SK-N-SH (cell line): Measurements from ENCODE around the gene CHPF. TPM values are rescaled to one million over a fixed set of nuclear protein-coding genes. Genes with fewer than 3 reads are reported as not detected.
A peak's percentile ranks its signal among the peaks of the same experiment; 100 is the strongest.

Experiments used
- CTCF ChIA-PET: fragments of 300-600, 350-600 bp; formaldehyde crosslinking; extraction: SDS; loops from one replicate; lab custom pipeline; 2021; lab: Yijun Ruan, JAX
- POLR2A ChIA-PET: fragments of 350-600 bp; sonication (Branson Sonifier 250); formaldehyde crosslinking; extraction: SDS; loops from one replicate; lab custom pipeline; 2020; ENCODE audit warnings: antibody characterized with exemption, inconsistent platforms; lab: Yijun Ruan, JAX
- DNase-seq: peaks from one replicate; pipeline ENCODE4 v3.0.0; 2012
- H2AFZ ChIP-seq: fragments of 200-600 bp; sonication (generic); 2 replicates; pipeline ENCODE4 v1.8.1; 2016; ENCODE audit warnings: antibody characterized with exemption, mild to moderate bottlenecking, low read depth
- H3F3A ChIP-seq: fragments of 200-600 bp; sonication (generic); replicated peaks from 2 replicates; pipeline ENCODE3; 2016; ENCODE audit warnings: antibody characterized with exemption, mild to moderate bottlenecking; ENCODE audit not compliant: insufficient read depth
- H3K27ac ChIP-seq, 2 experiments: fragments of 200-500 bp in 1 of 2; fragments of 200-600 bp in 1 of 2; sonication (Bioruptor generic) in 1 of 2; sonication (generic), shearing (Covaris generic) in 1 of 2; 2 replicates each; pipeline versions ENCODE4 v1.5.1 to v1.6.1; 2014 to 2016; ENCODE audit warnings: low read depth in 2 of 2, inconsistent platforms in 1 of 2, low read length in 1 of 2, mild to moderate bottlenecking in 1 of 2, mixed read lengths in 1 of 2
- H3K27me3 ChIP-seq: fragments of 200-600 bp; sonication (generic), shearing (Covaris generic); 2 replicates; pipeline ENCODE4 v1.6.1; 2016; ENCODE audit warnings: mixed run types; ENCODE audit not compliant: insufficient read depth
- H3K36me3 ChIP-seq, 2 experiments: fragments of 200-500 bp in 1 of 2; fragments of 200-600 bp in 1 of 2; sonication (Bioruptor generic) in 1 of 2; sonication (generic) in 1 of 2; replicated peaks in 1 of 2; 2 replicates each; pipeline versions ENCODE3 to v1.5.1; 2014 to 2016; ENCODE audit warnings: low read length in 1 of 2, mild to moderate bottlenecking in 1 of 2; ENCODE audit not compliant: insufficient read depth in 2 of 2, control insufficient read depth in 1 of 2
- H3K4me1 ChIP-seq, 2 experiments: fragments of 200-500 bp in 1 of 2; fragments of 200-600 bp in 1 of 2; sonication (Bioruptor generic) in 1 of 2; sonication (generic), shearing (Covaris generic) in 1 of 2; 2 replicates each; pipeline versions ENCODE4 v1.5.1 to v1.6.1; 2014 to 2016; ENCODE audit warnings: low read depth in 1 of 2, low read length in 1 of 2, mixed run types in 1 of 2; ENCODE audit not compliant: insufficient read depth in 2 of 2, control insufficient read depth in 1 of 2
- H3K4me2 ChIP-seq: fragments of 200-600 bp; sonication (generic), shearing (Covaris generic); 2 replicates; pipeline ENCODE4 v1.6.1; 2017; ENCODE audit warnings: mixed run types
- H3K4me3 ChIP-seq, 2 experiments: fragments of 200-500 bp in 1 of 2; fragments of 200-600 bp in 1 of 2; sonication (Bioruptor generic) in 1 of 2; sonication (generic), shearing (Covaris generic) in 1 of 2; 2 replicates each; pipeline versions ENCODE4 v1.5.1 to v1.8.1; 2014 to 2016; ENCODE audit warnings: low read depth in 2 of 2, inconsistent platforms in 1 of 2, low read length in 1 of 2, mild to moderate bottlenecking in 1 of 2, mixed read lengths in 1 of 2, moderate library complexity in 1 of 2
- H3K79me2 ChIP-seq: fragments of 200-600 bp; sonication (generic); 2 replicates; pipeline ENCODE4 v1.8.1; 2017; ENCODE audit warnings: mild to moderate bottlenecking; ENCODE audit not compliant: insufficient read depth
- H3K9ac ChIP-seq: fragments of 200-600 bp; sonication (generic); 2 replicates; pipeline ENCODE4 v1.6.1; 2017; ENCODE audit warnings: mixed run types
- H3K9me2 ChIP-seq: fragments of 200-600 bp; sonication (generic); 2 replicates; pipeline ENCODE4 v1.6.1; 2017; ENCODE audit warnings: mixed run types
- H3K9me3 ChIP-seq: fragments of 200-600 bp; sonication (generic); 2 replicates; pipeline ENCODE4 v1.6.1; 2017; ENCODE audit warnings: mixed run types, mild to moderate bottlenecking, moderate library complexity
- H4K20me1 ChIP-seq: fragments of 200-600 bp; sonication (generic); 2 replicates; pipeline ENCODE4 v1.6.1; 2017; ENCODE audit warnings: mild to moderate bottlenecking, mixed run types; ENCODE audit not compliant: insufficient read depth
- CHD2 ChIP-seq: fragments of 150-350 bp; IDR thresholded peaks from 2 replicates; pipeline ENCODE4 v1.6.1; 2018; ENCODE audit warnings: low read length; ENCODE audit not compliant: partially characterized antibody
- EP300 ChIP-seq, 2 experiments: IDR thresholded peaks; 2 replicates each; pipeline versions ENCODE4 v1.4.0 to v1.6.1; 2012; ENCODE audit warnings: borderline replicate concordance in 1 of 2, low read depth in 1 of 2, low read length in 1 of 2
- EZH2phosphoT487 ChIP-seq: fragments of 200-600 bp; sonication (generic); IDR thresholded peaks from 2 replicates; pipeline ENCODE4 v1.6.1; 2017; ENCODE audit warnings: low read depth, mixed run types, mild to moderate bottlenecking, antibody characterized with exemption, moderate library complexity, borderline replicate concordance
- GABPA ChIP-seq: IDR thresholded peaks from 2 replicates; pipeline ENCODE4 v1.4.0; 2012; ENCODE audit warnings: low read depth, mild to moderate bottlenecking
- MEF2A ChIP-seq: IDR thresholded peaks from 2 replicates; pipeline ENCODE4 v1.4.0; 2012; ENCODE audit warnings: low read depth, borderline replicate concordance
- NRF1 ChIP-seq: IDR thresholded peaks from 2 replicates; pipeline ENCODE4 v1.6.1; 2012; ENCODE audit warnings: low read depth, mild to moderate bottlenecking, low read length
- RAD21 ChIP-seq: IDR thresholded peaks from 2 replicates; pipeline ENCODE4 v1.6.1; 2012; ENCODE audit warnings: mild to moderate bottlenecking, low read length
- RFX5 ChIP-seq: IDR thresholded peaks from 2 replicates; pipeline ENCODE4 v1.6.1; 2012; ENCODE audit warnings: mild to moderate bottlenecking, improper control_type of control experiment, low read length
- SIN3A ChIP-seq: IDR thresholded peaks from 2 replicates; pipeline ENCODE4 v1.6.1; 2012; ENCODE audit warnings: low read depth, mild to moderate bottlenecking, low read length, moderate library complexity, borderline replicate concordance
- SMC3 ChIP-seq: IDR thresholded peaks from 2 replicates; pipeline ENCODE4 v1.6.1; 2012; ENCODE audit warnings: low read depth, low read length, improper control_type of control experiment
- YY1 ChIP-seq: IDR thresholded peaks from 2 replicates; pipeline ENCODE4 v1.4.0; 2012; ENCODE audit warnings: low read depth, mild to moderate bottlenecking
- WGBS: methylation state at CpG from one replicate; pipeline ENCODE4 v1.1.6; 2017; ENCODE audit warnings: low lambda C conversion rate; 5-methylcytosine and 5-hydroxymethylcytosine counted together
- polyA plus RNA-seq, 3 experiments: library from polyadenylated mRNA; depleted of rRNA; stranded (reverse); fragments of >200 nt; gene quantifications; 2 replicates each; pipeline ENCODE4 v1.2.3, GENCODE V29; 2012
- TF ChIP-seq, protein P1 (sequence below): IDR thresholded peaks from 2 replicates; pipeline ENCODE4 v1.4.0; 2012; ENCODE audit warnings: low read depth, borderline replicate concordance
- TF ChIP-seq, protein P2 (sequence below): fragments of 150-350 bp; IDR thresholded peaks from 2 replicates; pipeline ENCODE4 v1.6.1; 2016; ENCODE audit warnings: mild to moderate bottlenecking, low read depth, low read length
- TF ChIP-seq, protein P3 (sequence below): IDR thresholded peaks from 2 replicates; pipeline ENCODE4 v1.4.0; 2012; ENCODE audit warnings: low read depth, borderline replicate concordance
- TF ChIP-seq, protein P4 (sequence below): fragments of 150-350 bp; IDR thresholded peaks from 2 replicates; pipeline ENCODE4 v1.6.1; 2017; ENCODE audit warnings: antibody characterized with exemption, low read length, low read depth, borderline replicate concordance

The CHPF gene
- polyA plus RNA-seq, 1 of the 3 experiments (the other 2 are of a cell fraction) = 141 TPM

DNA sequence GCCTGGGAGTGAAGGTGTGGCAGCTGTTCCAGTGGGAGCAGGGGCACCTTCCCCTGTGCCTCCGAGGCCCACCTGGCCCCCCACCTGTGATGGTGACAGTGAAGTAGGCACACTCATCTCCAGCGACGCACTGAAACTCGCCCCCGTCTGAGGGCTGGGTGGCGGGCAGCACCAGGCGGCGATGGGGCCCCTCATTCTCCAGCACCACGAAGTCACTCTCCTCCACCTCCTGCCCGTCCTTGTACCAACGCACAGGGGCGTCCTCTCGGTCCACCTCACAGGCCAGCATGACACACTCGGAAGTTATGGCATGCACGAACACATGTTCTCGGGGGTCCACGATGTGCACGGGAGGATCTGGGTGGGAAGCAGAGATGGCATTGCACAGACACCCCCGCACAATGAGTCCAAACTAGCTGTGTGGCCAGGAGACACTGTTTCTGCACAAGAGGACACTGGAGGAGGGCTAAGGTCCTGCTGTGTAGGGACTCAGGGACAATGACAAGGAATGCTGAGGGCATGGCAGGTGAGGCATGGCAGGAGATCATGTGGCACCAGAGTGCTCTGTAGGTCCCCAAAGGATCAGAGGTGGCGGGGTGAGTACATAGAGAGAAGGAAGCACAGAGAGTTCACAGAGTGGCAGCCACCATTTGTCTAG, 19.8 kb upstream of the CHPF start:
- H3K4me1 ChIP-seq = peaks cover 0 to 10% of the 10 kb centered on the region in 2 experiments; a peak in 1 of 4 replicates
- CTCF ChIA-PET = interaction anchor here (1.2 to 7.5 kb wide), 3 partner anchors 14 to 79 kb away, joined by 3 to 107 read pairs (median 36); partner anchors contain the start of genes CHPF and TMEM198
- peaks cover 3 to 30% of the 10 kb centered on the region in 2 experiments for H3K36me3 ChIP-seq
- peak; percentile 4 for DNase-seq
- no peak overlapping the region for H3K9ac ChIP-seq
- no peak overlapping the region for H3K27ac ChIP-seq
- no peaks in the 10 kb centered on the region for H3K79me2 ChIP-seq
- no peaks in the 10 kb centered on the region for H3K9me3 ChIP-seq
- no peaks in the 10 kb centered on the region for H3K9me2 ChIP-seq
- no peaks in the 10 kb centered on the region for H3K27me3 ChIP-seq
- no peak overlapping the region for H3K4me3 ChIP-seq
- TF ChIP-seq, protein P1, sequence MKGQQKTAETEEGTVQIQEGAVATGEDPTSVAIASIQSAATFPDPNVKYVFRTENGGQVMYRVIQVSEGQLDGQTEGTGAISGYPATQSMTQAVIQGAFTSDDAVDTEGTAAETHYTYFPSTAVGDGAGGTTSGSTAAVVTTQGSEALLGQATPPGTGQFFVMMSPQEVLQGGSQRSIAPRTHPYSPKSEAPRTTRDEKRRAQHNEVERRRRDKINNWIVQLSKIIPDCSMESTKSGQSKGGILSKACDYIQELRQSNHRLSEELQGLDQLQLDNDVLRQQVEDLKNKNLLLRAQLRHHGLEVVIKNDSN = no peak
- POLR2A ChIA-PET = interaction anchor here (3.6 kb wide), 1 partner anchor 11 kb away, joined by 18 read pairs; no protein-coding TSS in a partner anchor
- 94% methylated on average over 20 of the region's 20 CpGs for WGBS
- no peak overlapping the region for H3K4me2 ChIP-seq
- H2AFZ ChIP-seq = no peak overlapping the region
- no peaks in the 10 kb centered on the region for H4K20me1 ChIP-seq
- peaks cover 2% of the 10 kb centered on the region for H3F3A ChIP-seq

DNA sequence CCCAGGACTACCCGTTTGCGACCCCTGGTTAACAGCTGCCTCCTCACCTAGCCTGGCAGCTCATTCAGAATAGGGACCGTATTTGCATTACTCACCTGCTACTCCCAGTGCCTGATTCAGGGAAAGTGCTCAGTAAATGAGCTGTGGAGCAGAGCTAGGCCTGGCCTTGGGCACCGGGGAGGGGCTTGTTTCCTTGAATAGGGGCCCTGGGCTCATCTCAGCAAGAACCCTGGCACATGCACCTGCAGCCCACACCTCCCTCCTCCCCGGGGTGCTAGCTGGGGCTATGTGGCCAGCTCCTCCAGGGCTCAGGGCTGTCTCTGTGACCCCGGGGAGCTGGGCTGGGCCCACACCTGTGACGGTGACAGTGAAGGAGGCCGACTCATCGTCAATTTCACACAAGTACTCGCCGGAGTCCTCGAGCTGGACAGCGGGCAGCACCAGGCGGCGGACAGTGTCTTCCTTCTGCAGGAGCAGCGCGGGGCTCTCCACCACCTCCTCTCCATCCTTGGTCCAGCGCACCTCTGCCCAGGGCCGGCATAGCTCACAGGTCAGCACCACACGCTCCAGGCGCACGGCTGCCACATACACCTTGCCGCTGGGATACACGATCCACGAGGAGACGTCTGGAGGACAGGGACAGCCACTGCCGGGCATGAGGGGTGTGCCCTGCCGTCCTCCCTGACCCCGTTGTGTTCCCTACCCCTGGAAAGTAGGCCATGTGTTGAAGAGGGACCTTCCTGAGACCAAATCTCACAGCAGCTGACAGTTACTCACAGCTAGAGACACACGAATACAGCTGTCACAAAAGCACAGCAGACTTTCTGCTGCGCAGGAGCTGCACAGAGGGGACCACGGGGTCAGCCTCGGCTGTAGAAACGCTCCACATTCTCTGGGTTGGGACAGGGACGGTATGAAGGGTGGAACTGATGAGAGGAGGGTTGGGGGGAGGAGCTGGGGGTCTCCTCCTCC, 18.7 kb upstream of the CHPF start:
- ChIA-PET CTCF (interaction anchor here (0.7 to 7.5 kb wide), 11 partner anchors 8 to 159 kb away, joined by 3 to 107 read pairs (median 6); partner anchors contain the start of genes CHPF, STK11IP and TMEM198), POLR2A (interaction anchor here (1.5 to 3.6 kb wide), 3 partner anchors 9 to 67 kb away, joined by 3 to 18 read pairs (median 10); partner anchors contain the start of gene OBSL1)
- Histone ChIP-seq H3K9me3 (no peaks in the 10 kb centered on the region), H3K27me3 (no peaks in the 10 kb centered on the region), H3K4me3 (no peak overlapping the region), H2AFZ (no peak overlapping the region), H3K27ac (no peak overlapping the region), H3K9me2 (no peaks in the 10 kb centered on the region), H3K4me2 (no peak overlapping the region), H3K9ac (no peak overlapping the region), H3K79me2 (no peaks in the 10 kb centered on the region), H4K20me1 (no peaks in the 10 kb centered on the region), H3K4me1 (peaks cover 0 to 10% of the 10 kb centered on the region in 2 experiments; a peak in 1 of 4 replicates), H3K36me3 (peaks cover 3 to 23% of the 10 kb centered on the region in 2 experiments), H3F3A (peaks cover 2% of the 10 kb centered on the region)
- 84% methylated on average over 12 of the region's 35 CpGs for WGBS
- DNase-seq = no peak
- TF ChIP-seq, protein P1 = no peak
- TF ChIP-seq EZH2phosphoT487 (no peak), SIN3A (no peak), EP300 (IDR thresholded peaks at IDR 0.05; ENCODE audit: borderline replicate concordance in 1 of 2, low read depth in 1 of 2, low read length in 1 of 2) (no peak), NRF1 (no peak), YY1 (no peak), SMC3 (no peak), MEF2A (no peak), RAD21 (no peak), GABPA (no peak), RFX5 (no peak), CHD2 (no peak)
- TF ChIP-seq, protein P2, sequence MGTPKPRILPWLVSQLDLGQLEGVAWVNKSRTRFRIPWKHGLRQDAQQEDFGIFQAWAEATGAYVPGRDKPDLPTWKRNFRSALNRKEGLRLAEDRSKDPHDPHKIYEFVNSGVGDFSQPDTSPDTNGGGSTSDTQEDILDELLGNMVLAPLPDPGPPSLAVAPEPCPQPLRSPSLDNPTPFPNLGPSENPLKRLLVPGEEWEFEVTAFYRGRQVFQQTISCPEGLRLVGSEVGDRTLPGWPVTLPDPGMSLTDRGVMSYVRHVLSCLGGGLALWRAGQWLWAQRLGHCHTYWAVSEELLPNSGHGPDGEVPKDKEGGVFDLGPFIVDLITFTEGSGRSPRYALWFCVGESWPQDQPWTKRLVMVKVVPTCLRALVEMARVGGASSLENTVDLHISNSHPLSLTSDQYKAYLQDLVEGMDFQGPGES = no peak
- TF ChIP-seq, protein P3, sequence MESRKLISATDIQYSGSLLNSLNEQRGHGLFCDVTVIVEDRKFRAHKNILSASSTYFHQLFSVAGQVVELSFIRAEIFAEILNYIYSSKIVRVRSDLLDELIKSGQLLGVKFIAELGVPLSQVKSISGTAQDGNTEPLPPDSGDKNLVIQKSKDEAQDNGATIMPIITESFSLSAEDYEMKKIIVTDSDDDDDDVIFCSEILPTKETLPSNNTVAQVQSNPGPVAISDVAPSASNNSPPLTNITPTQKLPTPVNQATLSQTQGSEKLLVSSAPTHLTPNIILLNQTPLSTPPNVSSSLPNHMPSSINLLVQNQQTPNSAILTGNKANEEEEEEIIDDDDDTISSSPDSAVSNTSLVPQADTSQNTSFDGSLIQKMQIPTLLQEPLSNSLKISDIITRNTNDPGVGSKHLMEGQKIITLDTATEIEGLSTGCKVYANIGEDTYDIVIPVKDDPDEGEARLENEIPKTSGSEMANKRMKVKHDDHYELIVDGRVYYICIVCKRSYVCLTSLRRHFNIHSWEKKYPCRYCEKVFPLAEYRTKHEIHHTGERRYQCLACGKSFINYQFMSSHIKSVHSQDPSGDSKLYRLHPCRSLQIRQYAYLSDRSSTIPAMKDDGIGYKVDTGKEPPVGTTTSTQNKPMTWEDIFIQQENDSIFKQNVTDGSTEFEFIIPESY = no peak
- TF ChIP-seq, protein P4, sequence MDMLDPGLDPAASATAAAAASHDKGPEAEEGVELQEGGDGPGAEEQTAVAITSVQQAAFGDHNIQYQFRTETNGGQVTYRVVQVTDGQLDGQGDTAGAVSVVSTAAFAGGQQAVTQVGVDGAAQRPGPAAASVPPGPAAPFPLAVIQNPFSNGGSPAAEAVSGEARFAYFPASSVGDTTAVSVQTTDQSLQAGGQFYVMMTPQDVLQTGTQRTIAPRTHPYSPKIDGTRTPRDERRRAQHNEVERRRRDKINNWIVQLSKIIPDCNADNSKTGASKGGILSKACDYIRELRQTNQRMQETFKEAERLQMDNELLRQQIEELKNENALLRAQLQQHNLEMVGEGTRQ = no peak
